ENCODE measurements around the gene METTL25B. TPM values are rescaled to one million over a fixed set of nuclear protein-coding genes. Genes with fewer than 3 reads are reported as not detected.

The METTL25B gene
- total RNA-seq, 4 donors from 2014 or later = 33.8 to 95.2 (median 64.9) TPM

DNA sequence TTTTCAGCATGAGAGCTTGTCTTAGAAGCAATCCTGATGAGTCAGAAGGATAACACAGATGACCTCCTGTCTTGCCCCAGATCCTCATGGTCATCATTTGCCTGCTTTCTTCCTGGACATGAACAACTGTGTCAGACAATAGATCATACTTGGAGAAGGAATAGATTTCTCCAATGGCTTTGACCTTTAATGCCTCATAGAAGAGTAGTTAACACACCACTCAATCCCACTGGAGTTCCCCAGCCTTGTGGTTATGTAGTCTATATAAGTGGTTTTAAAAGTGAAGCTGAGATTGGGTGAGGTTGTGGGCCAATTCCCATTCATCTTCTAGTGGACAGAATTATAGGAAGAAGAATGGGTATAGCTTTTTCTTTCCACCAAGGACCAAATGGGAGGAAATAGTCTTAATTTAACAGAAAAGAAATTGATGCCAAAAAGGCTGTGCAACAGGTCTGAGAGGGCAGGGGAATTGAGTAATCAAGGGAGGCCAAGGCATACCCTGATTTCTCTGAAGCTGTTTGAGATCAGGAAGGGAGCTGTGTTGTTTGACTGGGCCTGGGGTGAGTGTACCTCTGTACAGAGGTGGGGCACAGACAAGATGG is 53.4 kb downstream of the METTL25B start:
- Histone ChIP-seq H3K27me3 (no peaks in the 10 kb centered on the region), H3K9me3 (no peaks in the 10 kb centered on the region), H3K36me3 (peaks cover 0 to 57% (median 0%) of the 10 kb centered on the region in 3 donors), H3K4me3 (no peak overlapping the region), H3K27ac (no peak overlapping the region), H3K4me1 (no peaks in the 10 kb centered on the region)
- TF ChIP-seq CTCF (IDR thresholded peaks at IDR 0.05) = no peak
- no peak for TF ChIP-seq POLR2A (IDR thresholded peaks at IDR 0.05)
- peak in 1 of 3 donors; percentile 3 for DNase-seq

- DNase-seq = peak in 1 of 3 donors; percentile 8
- Histone ChIP-seq H3K4me1 (no peaks in the 10 kb centered on the region), H3K27ac (no peak overlapping the region), H3K36me3 (peaks cover 0 to 85% (median 0%) of the 10 kb centered on the region in 3 donors), H3K27me3 (no peaks in the 10 kb centered on the region), H3K4me3 (no peak overlapping the region), H3K9me3 (no peaks in the 10 kb centered on the region)
- TF ChIP-seq CTCF (IDR thresholded peaks at IDR 0.05) (no peak), POLR2A (IDR thresholded peaks at IDR 0.05) (no peak)
Observed at GRCh38 chr1:156785458-156785857, 57.2 kb downstream of the METTL25B start.

Other genes starting within 250 kb of the METTL25B start
- gene MEF2D, start 227.7 kb upstream of the METTL25B start, total RNA-seq = 10 to 100 TPM; 46.8 to 97.4 (median 64.1) TPM
- 10 to 100 TPM in 1 of 4 donors, 1 to 10 TPM in 3; 5.4 to 45.4 (median 8.2) TPM for gene IQGAP3, start 155.9 kb upstream of the METTL25B start, total RNA-seq
- gene TTC24, start 148.7 kb upstream of the METTL25B start, total RNA-seq = not detected
- gene NAXE, start 136.7 kb upstream of the METTL25B start, total RNA-seq = 10 to 100 TPM; 38.0 to 96.5 (median 73.1) TPM
- gene GPATCH4, start 127.0 kb upstream of the METTL25B start, total RNA-seq = 10 to 100 TPM in 2 of 4 donors, 1 to 10 TPM in 2; 6.3 to 38.0 (median 11.3) TPM
- gene HAPLN2, start 109.1 kb upstream of the METTL25B start, total RNA-seq = 1 to 10 TPM in 3 of 4 donors, not detected in 1; 1.9 to 2.2 (median 2.1) TPM
- gene BCAN, start 86.4 kb upstream of the METTL25B start, total RNA-seq = 1 to 10 TPM in 1 of 4 donors, under 1 TPM in 1, not detected in 2; 0.28 to 1.3 TPM
- gene NES, start 51.1 kb upstream of the METTL25B start, total RNA-seq = 10 to 100 TPM in 1 of 4 donors, 1 to 10 TPM in 3; 2.8 to 25.6 (median 3.1) TPM
- 1 to 10 TPM in 2 of 4 donors, not detected in 2; 3.6 to 5.0 TPM for gene CRABP2, start 22.9 kb upstream of the METTL25B start, total RNA-seq
- gene ISG20L2, start 297 bp downstream of the METTL25B start, total RNA-seq = 10 to 100 TPM; 22.4 to 47.2 (median 27.9) TPM
- gene MRPL24, start 12.6 kb downstream of the METTL25B start, total RNA-seq = 10 to 100 TPM; 15.7 to 35.8 (median 22.0) TPM
- gene HDGF, start 23.2 kb downstream of the METTL25B start, total RNA-seq = 100 to 1,000 TPM; 234 to 309 (median 281) TPM
- 100 to 1,000 TPM in 1 of 4 donors, 10 to 100 TPM in 3; 43.3 to 114 (median 46.3) TPM for gene PRCC, start 39.1 kb downstream of the METTL25B start, total RNA-seq
- gene SH2D2A, start 88.4 kb downstream of the METTL25B start, total RNA-seq = 10 to 100 TPM in 1 of 4 donors, 1 to 10 TPM in 2, not detected in 1; 2.7 to 13.5 (median 6.5) TPM
- not detected for gene INSRR, start 130.6 kb downstream of the METTL25B start, total RNA-seq
- under 1 TPM in 1 of 4 donors, not detected in 3; 0.57 TPM for gene NTRK1, start 132.4 kb downstream of the METTL25B start, total RNA-seq
- 10 to 100 TPM in 1 of 4 donors, 1 to 10 TPM in 3; 4.9 to 17.3 (median 7.0) TPM for gene PEAR1, start 165.2 kb downstream of the METTL25B start, total RNA-seq
- gene LRRC71, start 192.2 kb downstream of the METTL25B start, total RNA-seq = not detected